K562 (cell line): Measurements from ENCODE around the gene ADCY9. TPM values are rescaled to one million over a fixed set of nuclear protein-coding genes. Genes with fewer than 3 reads are reported as not detected.

Source experiments
- ATAC-seq: fragments of 200-7000 bp; cut with Tn5 transposase; 3 replicates; pipeline ENCODE4 v1.9.1; 2020; ENCODE audit warnings: moderate library complexity
- BruUV-seq: library from RNA; stranded (reverse); fragments of 400-500 nt; replicated peaks from 2 replicates; lab custom pipeline; 2021; lab: Mats Ljungman, UMichigan
- CTCF ChIA-PET: fragments of 300-600 bp; formaldehyde crosslinking; extraction: SDS; loops from one replicate; lab custom pipeline; 2021; ENCODE audit warnings: low intra/inter-chr PET ratio; lab: Yijun Ruan, JAX
- POLR2A ChIA-PET: fragments of 300-600, 350-650 bp; sonication (Branson Sonifier 250); formaldehyde crosslinking; extraction: SDS; loops from one replicate; lab custom pipeline; 2021; ENCODE audit warnings: antibody characterized with exemption, inconsistent platforms; lab: Yijun Ruan, JAX
- DNase-seq, 4 experiments: peaks; one replicate each; pipeline versions ENCODE4 v3.0.0 to v3.0.0-alpha.2; 2011 to 2018; ENCODE audit warnings: low spot score in 3 of 4, mixed read lengths in 3 of 4; ENCODE audit errors: extremely low read depth in 1 of 4
- FAIRE-seq: peaks from 2 replicates; lab custom pipeline; 2011; peaks lifted over from hg19 to GRCh38; lab: Jason Lieb, UNC
- H2AFZ ChIP-seq: 2 replicates; pipeline ENCODE4 v1.6.0; 2011; ENCODE audit warnings: low read depth, low read length, control low read depth, inconsistent platforms
- H3K27ac ChIP-seq: fragments of 200-600 bp; 3 replicates; pipeline ENCODE4 v1.8.0; 2011; ENCODE audit warnings: low read depth, mild to moderate bottlenecking, control low read depth, inconsistent platforms, low read length, moderate library complexity, mixed read lengths; ENCODE audit errors: extremely low read depth
- H3K27me3 ChIP-seq, 2 experiments: fragments of 300-600 bp in 1 of 2; 2 replicates in 1 of 2; 3 replicates in 1 of 2; pipeline versions ENCODE4 v1.6.0 to v1.8.0; 2011; ENCODE audit warnings: inconsistent platforms in 2 of 2, low read length in 2 of 2, mild to moderate bottlenecking in 1 of 2, mixed read lengths in 1 of 2, moderate library complexity in 1 of 2; ENCODE audit not compliant: control insufficient read depth in 2 of 2, insufficient read depth in 2 of 2
- H3K36me3 ChIP-seq: fragments of 300-600 bp; 3 replicates; pipeline ENCODE4 v1.8.0; 2011; ENCODE audit warnings: mild to moderate bottlenecking, low read length, inconsistent platforms; ENCODE audit not compliant: control insufficient read depth, insufficient read depth
- H3K4me1 ChIP-seq, 2 experiments: fragments of 200-600 bp in 1 of 2; replicated peaks in 1 of 2; 2 replicates in 1 of 2; 3 replicates in 1 of 2; pipeline versions ENCODE4 v1.5.1 to v1.8.0; 2011; ENCODE audit warnings: inconsistent platforms in 2 of 2, low read length in 2 of 2, mild to moderate bottlenecking in 1 of 2, mixed read lengths in 1 of 2, moderate library complexity in 1 of 2; ENCODE audit not compliant: control insufficient read depth in 2 of 2, insufficient read depth in 2 of 2
- H3K4me2 ChIP-seq: 2 replicates; pipeline ENCODE4 v1.6.1; 2011; ENCODE audit warnings: low read length, control low read depth, inconsistent platforms, mixed read lengths; ENCODE audit not compliant: insufficient read depth
- H3K4me3 ChIP-seq: fragments of 200-600 bp; sonication (generic), shearing (Covaris generic); 2 replicates; pipeline ENCODE4 v1.5.1; 2016; ENCODE audit warnings: control low read depth, inconsistent platforms
- H3K79me2 ChIP-seq: fragments of 200-600 bp; 3 replicates; pipeline ENCODE4 v1.8.0; 2011; ENCODE audit warnings: low read length, inconsistent platforms; ENCODE audit not compliant: control insufficient read depth, insufficient read depth
- H3K9ac ChIP-seq, 2 experiments: 2 replicates each; pipeline versions ENCODE4 v1.6.0 to v1.6.1; 2011; ENCODE audit warnings: low read depth in 2 of 2, low read length in 2 of 2, control low read depth in 1 of 2, inconsistent platforms in 1 of 2, mild to moderate bottlenecking in 1 of 2, mixed read lengths in 1 of 2; ENCODE audit not compliant: insufficient read depth in 1 of 2
- H3K9me1 ChIP-seq: one replicate; pipeline ENCODE4 v1.6.0; 2011; ENCODE audit warnings: inconsistent platforms, mild to moderate bottlenecking, low read length, moderate library complexity; ENCODE audit not compliant: control insufficient read depth, insufficient read depth
- H3K9me3 ChIP-seq: replicated peaks from 2 replicates; pipeline ENCODE4 v1.5.1; 2011; ENCODE audit warnings: low read depth, low read length, inconsistent platforms; ENCODE audit not compliant: control insufficient read depth, insufficient read depth
- H4K20me1 ChIP-seq: replicated peaks from 2 replicates; pipeline ENCODE4 v1.6.1; 2011; ENCODE audit warnings: low read length, inconsistent platforms, mixed read lengths; ENCODE audit not compliant: control insufficient read depth, insufficient read depth
- AFF4 ChIP-seq: sonication (generic); formaldehyde crosslinking; IDR thresholded peaks from 2 replicates; pipeline ENCODE4 v1.8.0; 2023; ENCODE audit warnings: mild to moderate bottlenecking, missing genetic modification reagents
- ATF6 ChIP-seq: sonication (generic); formaldehyde crosslinking; IDR thresholded peaks from 2 replicates; pipeline ENCODE4 v1.4.0; 2020; ENCODE audit warnings: mild to moderate bottlenecking, missing genetic modification reagents
- ILF3 ChIP-seq: fragments of 450-650 bp; IDR thresholded peaks from 2 replicates; pipeline ENCODE4 v1.6.1; 2018; ENCODE audit warnings: antibody characterized with exemption, mild to moderate bottlenecking, moderate library complexity, borderline replicate concordance
- JUNB ChIP-seq: fragments of 450-650 bp; formaldehyde crosslinking; conservative IDR thresholded peaks from 2 replicates; pipeline ENCODE4 v1.4.0; 2020; ENCODE audit warnings: mild to moderate bottlenecking
- MCM7 ChIP-seq, 2 experiments: fragments of 450-650 bp; IDR thresholded peaks; 2 replicates each; pipeline ENCODE4 v1.6.1; 2016 to 2018
- NBN ChIP-seq: fragments of 450-650 bp; IDR thresholded peaks from 2 replicates; pipeline ENCODE4 v1.6.1; 2016; ENCODE audit warnings: low read depth, mild to moderate bottlenecking
- NR2C1 ChIP-seq, 2 experiments: fragments of 450-650 bp; IDR thresholded peaks; 2 replicates each; pipeline ENCODE4 v1.6.1; 2017; ENCODE audit warnings: mild to moderate bottlenecking in 2 of 2, antibody characterized with exemption in 1 of 2, inconsistent platforms in 1 of 2, missing compliant biosample characterization in 1 of 2, missing genetic modification characterization in 1 of 2
- NR2C2 ChIP-seq, 2 experiments: fragments of 200-800 bp in 1 of 2; sonication (Bioruptor generic) in 1 of 2; sonication (generic) in 1 of 2; formaldehyde crosslinking in 1 of 2; IDR thresholded peaks; 2 replicates each; pipeline versions ENCODE4 v1.6.1 to v1.8.0; 2016 to 2022; ENCODE audit warnings: mild to moderate bottlenecking in 1 of 2, missing compliant biosample characterization in 1 of 2, missing genetic modification characterization in 1 of 2, missing genetic modification reagents in 1 of 2
- RBM25 ChIP-seq: fragments of 200-400 bp; formaldehyde crosslinking; IDR thresholded peaks from 2 replicates; pipeline ENCODE4 v1.6.1; 2018; ENCODE audit warnings: low read length, low read depth, moderate library complexity; ENCODE audit not compliant: severe bottlenecking
- TAF9B ChIP-seq: fragments of 450-650 bp; IDR thresholded peaks from 2 replicates; pipeline ENCODE4 v1.6.1; 2018; ENCODE audit warnings: mild to moderate bottlenecking; ENCODE audit not compliant: partially characterized antibody
- XRCC5 ChIP-seq: fragments of 200-400 bp; formaldehyde crosslinking; IDR thresholded peaks from 2 replicates; pipeline ENCODE4 v1.6.1; 2017; ENCODE audit warnings: low read depth, mild to moderate bottlenecking, low read length
- ZBTB26 ChIP-seq: fragments of 450-650 bp; formaldehyde crosslinking; IDR thresholded peaks from 2 replicates; pipeline ENCODE4 v1.4.0; 2022; ENCODE audit warnings: missing genetic modification characterization
- ZFP30 ChIP-seq: fragments of 250-450 bp; sonication (Bioruptor Pico); IDR thresholded peaks from 2 replicates; pipeline ENCODE4 v1.8.0; 2022; ENCODE audit warnings: moderate library complexity, mild to moderate bottlenecking, inconsistent platforms, borderline replicate concordance
- WGBS: fragments of 100-300 bp; shearing (Covaris generic); methylation state at CpG from one replicate; pipeline ENCODE4 v1.1.6; 2016; ENCODE audit warnings: low coverage, mixed read lengths; ENCODE audit not compliant: insufficient coverage; ENCODE audit errors: missing lambda C conversion rate; 5-methylcytosine and 5-hydroxymethylcytosine counted together
- in situ Hi-C: fragments of 300-500 bp; cut with MboI; formaldehyde crosslinking; loops from 4 replicates; pipeline ENCODE4 v1.15.0; 2018; ENCODE audit warnings: inconsistent platforms, mixed read lengths
- intact Hi-C: fragments of 100-400 bp; cut with micrococcal nuclease; formaldehyde crosslinking; loops from 2 replicates; pipeline ENCODE4 v1.14.2; 2022
- polyA plus RNA-seq, 8 experiments: library from polyadenylated mRNA; depleted of rRNA in 4 of 8; stranded (reverse) in 5 of 8; unstranded in 3 of 8; fragments of >200 nt; fragmentation: Nextera tagmentation in 2 of 8; fragmentation: Illumina TruSeq in 1 of 8; extraction: Ambion mirVana in 2 of 8; extraction: Trizol in 1 of 8; gene quantifications; 2 replicates each; pipeline versions ENCODE4 v1.2.1 to v1.2.3, GENCODE V29; 2011 to 2014; ENCODE audit warnings: inconsistent platforms in 1 of 8, missing spikeins in 1 of 8
- total RNA-seq, 7 experiments: library from RNA; depleted of rRNA in 6 of 7; stranded (reverse); fragments of >200 nt in 6 of 7; fragmentation: Illumina TruSeq in 2 of 7; extraction: Trizol in 2 of 7; gene quantifications; 2 replicates each; pipeline versions ENCODE4 v1.2.1 to v1.2.3, GENCODE V29; 2011 to 2021; ENCODE audit warnings: low replicate concordance in 1 of 7

Gene ADCY9
- total and polyA plus RNA-seq, 9 of the 15 experiments (the other 6 are each of a cell fraction or from before 2014, with no cell fraction given), result 0.03 to 0.29 (median 0.17) TPM

- intact Hi-C loops (no loop called here), in situ Hi-C loops (no loop called here)
- H3K4me3 ChIP-seq, result no peak overlapping the region
- no peak overlapping the region for H3K27ac ChIP-seq
- H3K4me1 ChIP-seq, result no peaks in the 10 kb centered on the region; a peak in 1 of 5 replicates
- H3K9ac ChIP-seq, result no peak overlapping the region
- ATAC-seq (no peak), FAIRE-seq (no peak), DNase-seq (no peak)
- H3K9me1 ChIP-seq, result no peaks in the 10 kb centered on the region
- CTCF ChIA-PET, result no interaction called here
- POLR2A ChIA-PET, result interaction anchor here (0.7 kb wide), 1 partner anchor 65 kb away, joined by 3 read pairs; no protein-coding TSS in a partner anchor
- no peak overlapping the region for H3K4me2 ChIP-seq
- BruUV-seq, result no TSS peak
- no peaks in the 10 kb centered on the region for H3K36me3 ChIP-seq
- no peaks in the 10 kb centered on the region for H3K9me3 ChIP-seq
- H2AFZ ChIP-seq, result no peak overlapping the region
- H4K20me1 ChIP-seq, result no peaks in the 10 kb centered on the region
- H3K27me3 ChIP-seq, result peaks cover 5 to 38% of the 10 kb centered on the region in 2 experiments; a peak in 4 of 5 replicates
- WGBS, result 6% methylated on average over 10 of the region's 10 CpGs
- no peaks in the 10 kb centered on the region for H3K79me2 ChIP-seq
- TF ChIP-seq MCM7 (IDR thresholded peaks at IDR 0.05) (no peak), NR2C1 (IDR thresholded peaks at IDR 0.05) (no peak), NR2C1 (tag; IDR thresholded peaks at IDR 0.05) (no peak), XRCC5 (no peak), RBM25 (no peak), AFF4 (CRISPR knock-in tag) (no peak), ZFP30 (CRISPR knock-in tag) (no peak), ZBTB26 (CRISPR knock-in tag) (no peak), ATF6 (CRISPR knock-in tag) (no peak), NBN (no peak), ILF3 (no peak), TAF9B (no peak), JUNB (CRISPR knock-in tag) (no peak), NR2C2 (CRISPR knock-in tag; IDR thresholded peaks at IDR 0.05) (no peak), NR2C2 (tag; IDR thresholded peaks at IDR 0.05) (no peak)
Measured at GRCh38 chr16:4147236-4147635, 31.0 kb upstream of the ADCY9 start.
